OCI-LY3 (cell line): ENCODE data around the gene REPS2.

Source experiments
- H2AFZ ChIP-seq: fragments of 200-600, 300-600 bp; shearing (Covaris generic); 2 replicates; pipeline ENCODE4 v1.6.0; 2014; ENCODE audit warnings: antibody characterized with exemption, low read depth, low read length
- H3K27ac ChIP-seq: fragments of 200-600, 300-600 bp; sonication (generic); 2 replicates; pipeline ENCODE4 v1.5.1; 2014; ENCODE audit warnings: mild to moderate bottlenecking, low read length, moderate library complexity, mixed read lengths
- H3K27me3 ChIP-seq: fragments of 200-600, 300-600 bp; sonication (generic); 2 replicates; pipeline ENCODE4 v1.6.1; 2014; ENCODE audit warnings: low read depth, low read length, mixed read lengths
- H3K36me3 ChIP-seq: fragments of 200-600, 300-600 bp; sonication (generic); replicated peaks from 2 replicates; pipeline ENCODE3; 2014; ENCODE audit warnings: low read depth, low read length, mixed read lengths
- H3K4me1 ChIP-seq: fragments of 300-600, 200-600 bp; sonication (generic); 2 replicates; pipeline ENCODE4 v1.6.1; 2014; ENCODE audit warnings: low read length, mixed read lengths
- H3K4me2 ChIP-seq: fragments of 200-600, 300-600 bp; sonication (generic); 2 replicates; pipeline ENCODE4 v1.6.1; 2014; ENCODE audit warnings: low read length, mixed read lengths
- H3K4me3 ChIP-seq: fragments of 300-600, 200-600 bp; sonication (generic); 2 replicates; pipeline ENCODE4 v1.5.1; 2014; ENCODE audit warnings: antibody characterized with exemption, mild to moderate bottlenecking, low read length, moderate library complexity
- H3K79me2 ChIP-seq: fragments of 300-600, 200-600 bp; shearing (Covaris generic); 2 replicates; pipeline ENCODE4 v1.6.1; 2014; ENCODE audit warnings: mild to moderate bottlenecking, low read length, mixed read lengths
- H3K9ac ChIP-seq: fragments of 300-600, 200-600 bp; shearing (Covaris generic); 2 replicates; pipeline ENCODE4 v1.6.0; 2014; ENCODE audit warnings: mild to moderate bottlenecking, low read length, moderate library complexity
- H3K9me3 ChIP-seq: fragments of 200-600, 300-600 bp; shearing (Covaris generic); 2 replicates; pipeline ENCODE4 v1.6.1; 2014; ENCODE audit warnings: low read length, mixed read lengths; ENCODE audit not compliant: insufficient read depth
- H4K20me1 ChIP-seq: fragments of 200-600, 300-600 bp; sonication (generic); 2 replicates; pipeline ENCODE4 v1.6.1; 2016; ENCODE audit warnings: low read length, mixed read lengths; ENCODE audit not compliant: insufficient read depth
- CTCF ChIP-seq: fragments of 200-600, 300-600 bp; sonication (generic); IDR thresholded peaks from 2 replicates; pipeline ENCODE4 v1.5.1; 2014; ENCODE audit warnings: antibody characterized with exemption, low read length, low read depth
- EZH2phosphoT487 ChIP-seq: fragments of 200-600 bp; shearing (Covaris generic); IDR thresholded peaks from 2 replicates; pipeline ENCODE4 v1.6.1; 2018; ENCODE audit warnings: antibody characterized with exemption, mixed run types, low read depth

The REPS2 gene

GRCh38 chrX:16997313-16997712, 50.9 kb downstream of the REPS2 start:
- Histone ChIP-seq H3K36me3 (no peaks in the 10 kb centered on the region), H3K4me2 (no peak overlapping the region), H3K79me2 (no peaks in the 10 kb centered on the region), H3K4me1 (no peaks in the 10 kb centered on the region), H3K4me3 (no peak overlapping the region), H4K20me1 (no peaks in the 10 kb centered on the region), H3K9ac (no peak overlapping the region), H3K27ac (no peak overlapping the region), H3K9me3 (no peaks in the 10 kb centered on the region), H2AFZ (no peak overlapping the region), H3K27me3 (no peaks in the 10 kb centered on the region)
- TF ChIP-seq EZH2phosphoT487 = no peak
- no peak for TF ChIP-seq CTCF

GRCh38 chrX:16999275-16999674, 52.8 kb downstream of the REPS2 start:
- no peak overlapping the region for H2AFZ ChIP-seq

GRCh38 chrX:17000751-17001150, 54.3 kb downstream of the REPS2 start:
- no peaks in the 10 kb centered on the region for H3K4me1 ChIP-seq
- no peak for TF ChIP-seq EZH2phosphoT487
- no peak for TF ChIP-seq CTCF
- 0 out of 2 replicates have a peak, but pooled peaks cover 3% of the 10 kb centered on the region for H3K27me3 ChIP-seq
- H3K4me3 ChIP-seq = no peak overlapping the region
- H3K4me2 ChIP-seq = no peak overlapping the region
- no peak overlapping the region for H3K27ac ChIP-seq
- H4K20me1 ChIP-seq = no peaks in the 10 kb centered on the region
- no peak overlapping the region for H3K9ac ChIP-seq
- H3K79me2 ChIP-seq = no peaks in the 10 kb centered on the region
- H2AFZ ChIP-seq = no peak overlapping the region
- no peaks in the 10 kb centered on the region for H3K36me3 ChIP-seq
- H3K9me3 ChIP-seq = no peaks in the 10 kb centered on the region

More at GRCh38 chrX:16999275-16999674, 52.8 kb downstream of the REPS2 start:
- Histone ChIP-seq H3K9ac (no peak overlapping the region), H3K79me2 (no peaks in the 10 kb centered on the region), H4K20me1 (no peaks in the 10 kb centered on the region), H3K27ac (no peak overlapping the region), H3K9me3 (no peaks in the 10 kb centered on the region), H3K4me3 (no peak overlapping the region), H3K4me2 (no peak overlapping the region), H3K36me3 (no peaks in the 10 kb centered on the region), H3K4me1 (no peaks in the 10 kb centered on the region), H3K27me3 (0 out of 2 replicates have a peak, but pooled peaks cover 3% of the 10 kb centered on the region)
- TF ChIP-seq EZH2phosphoT487 (no peak), CTCF (no peak)

GRCh38 chrX:17005712-17006368, 59.4 kb downstream of the REPS2 start:
- no peak overlapping the region for H3K9ac ChIP-seq
- TF ChIP-seq CTCF (no peak), EZH2phosphoT487 (no peak)
- H4K20me1 ChIP-seq = no peaks in the 10 kb centered on the region
- H2AFZ ChIP-seq = no peak overlapping the region
- no peaks in the 10 kb centered on the region for H3K9me3 ChIP-seq
- no peaks in the 10 kb centered on the region for H3K79me2 ChIP-seq
- no peak overlapping the region for H3K4me3 ChIP-seq
- no peaks in the 10 kb centered on the region for H3K36me3 ChIP-seq
- 0 out of 2 replicates have a peak, but pooled peaks cover 3% of the 10 kb centered on the region for H3K27me3 ChIP-seq
- H3K4me2 ChIP-seq = no peak overlapping the region
- H3K4me1 ChIP-seq = peaks cover 3% of the 10 kb centered on the region; the same call in 1 of the 2 replicates
- H3K27ac ChIP-seq = no peak overlapping the region
